Measurements from ENCODE around the gene RPL35. TPM values are rescaled to one million over a fixed set of nuclear protein-coding genes. Genes with fewer than 3 reads are reported as not detected.

Gene RPL35
- total and polyA plus RNA-seq, 2 experiments from 2014 or later, result 1,202 to 4,143 TPM

DNA sequence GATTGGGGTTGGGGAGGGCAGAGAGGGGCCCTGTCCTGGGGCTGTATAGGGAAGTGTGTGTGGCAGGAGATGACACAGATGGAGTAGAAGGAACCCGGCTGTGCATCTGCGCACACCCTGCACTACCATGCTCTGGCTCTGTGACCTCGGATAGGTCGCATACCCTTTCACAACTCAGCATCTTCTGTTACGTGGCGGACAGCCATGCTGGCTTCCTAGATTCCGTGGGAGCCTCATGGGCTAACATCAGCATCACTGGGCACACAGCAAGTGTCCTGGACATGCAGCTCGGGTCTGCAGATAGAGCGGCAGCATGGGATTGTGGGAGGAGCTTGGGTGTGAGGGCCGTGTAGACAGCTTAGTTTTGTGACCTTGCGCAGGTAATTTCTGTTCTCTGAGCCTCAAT, 9.4 kb upstream of the RPL35 start:
- Histone ChIP-seq H4K20me1 (replicated peaks; ENCODE audit: insufficient read depth) (peaks cover 54% of the 10 kb centered on the region), H3K4me1 (ENCODE audit: insufficient read depth) (peaks cover 33% of the 10 kb centered on the region), H3K27ac (ENCODE audit: low read depth) (peak overlapping the region; percentile 86; the same call in 1 of the 2 replicates), H2AFZ (no peak overlapping the region), H3K27me3 (ENCODE audit: insufficient read depth) (no peaks in the 10 kb centered on the region), H3K4me2 (peak overlapping the region; percentile 98), H3K9me2 (ENCODE audit: insufficient read depth) (no peaks in the 10 kb centered on the region), H3K4me3 (peak overlapping the region; percentile 99), H3K79me2 (replicated peaks; ENCODE audit: insufficient read depth) (peaks cover 75% of the 10 kb centered on the region), H3F3A (replicated peaks; ENCODE audit: low read depth) (peaks cover 15% of the 10 kb centered on the region), H3K36me3 (ENCODE audit: insufficient read depth) (no peaks in the 10 kb centered on the region; the same call in 1 of the 2 replicates)
- TF ChIP-seq STAT1 (IDR thresholded peaks at IDR 0.05; ENCODE audit: unreplicated experiment), result no peak
- no peak for TF ChIP-seq EZH2 (IDR thresholded peaks at IDR 0.05; ENCODE audit: low read depth, unreplicated experiment)
- no peak for TF ChIP-seq CREB1 (CRISPR knock-in tag; IDR thresholded peaks at IDR 0.05; ENCODE audit: low read depth)
- no peak for TF ChIP-seq POLR2AphosphoS5 (IDR thresholded peaks at IDR 0.05; ENCODE audit: low read depth)
- TF ChIP-seq, protein P1, sequence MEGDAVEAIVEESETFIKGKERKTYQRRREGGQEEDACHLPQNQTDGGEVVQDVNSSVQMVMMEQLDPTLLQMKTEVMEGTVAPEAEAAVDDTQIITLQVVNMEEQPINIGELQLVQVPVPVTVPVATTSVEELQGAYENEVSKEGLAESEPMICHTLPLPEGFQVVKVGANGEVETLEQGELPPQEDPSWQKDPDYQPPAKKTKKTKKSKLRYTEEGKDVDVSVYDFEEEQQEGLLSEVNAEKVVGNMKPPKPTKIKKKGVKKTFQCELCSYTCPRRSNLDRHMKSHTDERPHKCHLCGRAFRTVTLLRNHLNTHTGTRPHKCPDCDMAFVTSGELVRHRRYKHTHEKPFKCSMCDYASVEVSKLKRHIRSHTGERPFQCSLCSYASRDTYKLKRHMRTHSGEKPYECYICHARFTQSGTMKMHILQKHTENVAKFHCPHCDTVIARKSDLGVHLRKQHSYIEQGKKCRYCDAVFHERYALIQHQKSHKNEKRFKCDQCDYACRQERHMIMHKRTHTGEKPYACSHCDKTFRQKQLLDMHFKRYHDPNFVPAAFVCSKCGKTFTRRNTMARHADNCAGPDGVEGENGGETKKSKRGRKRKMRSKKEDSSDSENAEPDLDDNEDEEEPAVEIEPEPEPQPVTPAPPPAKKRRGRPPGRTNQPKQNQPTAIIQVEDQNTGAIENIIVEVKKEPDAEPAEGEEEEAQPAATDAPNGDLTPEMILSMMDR (conservative IDR thresholded peaks at IDR 0.05; ENCODE audit: low read depth in 2 of 2), result no peak
- TF ChIP-seq ZNF114 (CRISPR knock-in tag; IDR thresholded peaks at IDR 0.05), result no peak
- no peak for DNase-seq (ENCODE audit: low spot score)
- Mint-ChIP-seq H3K27me3 (ENCODE audit: insufficient read depth, low read depth, poor library complexity) (peaks cover 14% of the 10 kb centered on the region), H3K36me3 (ENCODE audit: low read depth) (peaks cover 47% of the 10 kb centered on the region), H3K4me1 (peaks cover 47% of the 10 kb centered on the region), H3K4me3 (peak overlapping the region; percentile 94), H3K9me3 (no peaks in the 10 kb centered on the region), H3K27ac (peak overlapping the region; percentile 13; the same call in 1 of the 2 replicates)
- no peak for ATAC-seq

DNA sequence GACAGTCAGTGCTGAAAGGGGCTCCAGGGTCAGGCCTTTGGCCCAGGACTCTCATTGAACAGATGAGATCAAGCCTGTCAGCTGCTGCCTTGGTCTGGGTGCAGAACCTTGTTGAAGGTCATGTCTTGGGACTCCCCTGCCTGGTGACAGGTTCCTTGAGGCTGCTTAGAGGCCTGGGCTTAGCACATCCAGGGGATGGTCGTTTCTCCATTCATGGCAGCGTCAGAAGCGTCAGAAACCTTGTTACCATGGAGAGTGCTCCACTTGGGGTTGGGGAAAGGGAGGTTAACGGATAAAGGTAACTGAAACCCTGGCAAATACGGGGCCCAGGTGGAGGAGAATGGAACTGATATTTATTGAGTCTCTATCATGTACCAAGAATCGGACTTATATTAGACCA, 9.0 kb upstream of the RPL35 start:
- H3K27ac Mint-ChIP-seq, result peak overlapping the region; percentile 13; the same call in 1 of the 2 replicates
- peaks cover 14% of the 10 kb centered on the region for H3K27me3 Mint-ChIP-seq (ENCODE audit: insufficient read depth, low read depth, poor library complexity)
- peaks cover 51% of the 10 kb centered on the region for H4K20me1 ChIP-seq (replicated peaks; ENCODE audit: insufficient read depth)
- no peak for TF ChIP-seq STAT1 (IDR thresholded peaks at IDR 0.05; ENCODE audit: unreplicated experiment)
- no peak for TF ChIP-seq NANOG (IDR thresholded peaks at IDR 0.05; ENCODE audit: borderline replicate concordance)
- no peak for TF ChIP-seq POLR2AphosphoS5 (IDR thresholded peaks at IDR 0.05; ENCODE audit: low read depth)
- TF ChIP-seq CREB1 (CRISPR knock-in tag; IDR thresholded peaks at IDR 0.05; ENCODE audit: low read depth), result no peak
- no peak for TF ChIP-seq ZNF331 (CRISPR knock-in tag; IDR thresholded peaks at IDR 0.05; ENCODE audit: low read depth)
- TF ChIP-seq JUNB (IDR thresholded peaks at IDR 0.05; ENCODE audit: unreplicated experiment), result no peak
- TF ChIP-seq, protein P2, sequence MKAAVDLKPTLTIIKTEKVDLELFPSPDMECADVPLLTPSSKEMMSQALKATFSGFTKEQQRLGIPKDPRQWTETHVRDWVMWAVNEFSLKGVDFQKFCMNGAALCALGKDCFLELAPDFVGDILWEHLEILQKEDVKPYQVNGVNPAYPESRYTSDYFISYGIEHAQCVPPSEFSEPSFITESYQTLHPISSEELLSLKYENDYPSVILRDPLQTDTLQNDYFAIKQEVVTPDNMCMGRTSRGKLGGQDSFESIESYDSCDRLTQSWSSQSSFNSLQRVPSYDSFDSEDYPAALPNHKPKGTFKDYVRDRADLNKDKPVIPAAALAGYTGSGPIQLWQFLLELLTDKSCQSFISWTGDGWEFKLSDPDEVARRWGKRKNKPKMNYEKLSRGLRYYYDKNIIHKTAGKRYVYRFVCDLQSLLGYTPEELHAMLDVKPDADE (IDR thresholded peaks at IDR 0.05), result no peak
- TF ChIP-seq, protein P3, sequence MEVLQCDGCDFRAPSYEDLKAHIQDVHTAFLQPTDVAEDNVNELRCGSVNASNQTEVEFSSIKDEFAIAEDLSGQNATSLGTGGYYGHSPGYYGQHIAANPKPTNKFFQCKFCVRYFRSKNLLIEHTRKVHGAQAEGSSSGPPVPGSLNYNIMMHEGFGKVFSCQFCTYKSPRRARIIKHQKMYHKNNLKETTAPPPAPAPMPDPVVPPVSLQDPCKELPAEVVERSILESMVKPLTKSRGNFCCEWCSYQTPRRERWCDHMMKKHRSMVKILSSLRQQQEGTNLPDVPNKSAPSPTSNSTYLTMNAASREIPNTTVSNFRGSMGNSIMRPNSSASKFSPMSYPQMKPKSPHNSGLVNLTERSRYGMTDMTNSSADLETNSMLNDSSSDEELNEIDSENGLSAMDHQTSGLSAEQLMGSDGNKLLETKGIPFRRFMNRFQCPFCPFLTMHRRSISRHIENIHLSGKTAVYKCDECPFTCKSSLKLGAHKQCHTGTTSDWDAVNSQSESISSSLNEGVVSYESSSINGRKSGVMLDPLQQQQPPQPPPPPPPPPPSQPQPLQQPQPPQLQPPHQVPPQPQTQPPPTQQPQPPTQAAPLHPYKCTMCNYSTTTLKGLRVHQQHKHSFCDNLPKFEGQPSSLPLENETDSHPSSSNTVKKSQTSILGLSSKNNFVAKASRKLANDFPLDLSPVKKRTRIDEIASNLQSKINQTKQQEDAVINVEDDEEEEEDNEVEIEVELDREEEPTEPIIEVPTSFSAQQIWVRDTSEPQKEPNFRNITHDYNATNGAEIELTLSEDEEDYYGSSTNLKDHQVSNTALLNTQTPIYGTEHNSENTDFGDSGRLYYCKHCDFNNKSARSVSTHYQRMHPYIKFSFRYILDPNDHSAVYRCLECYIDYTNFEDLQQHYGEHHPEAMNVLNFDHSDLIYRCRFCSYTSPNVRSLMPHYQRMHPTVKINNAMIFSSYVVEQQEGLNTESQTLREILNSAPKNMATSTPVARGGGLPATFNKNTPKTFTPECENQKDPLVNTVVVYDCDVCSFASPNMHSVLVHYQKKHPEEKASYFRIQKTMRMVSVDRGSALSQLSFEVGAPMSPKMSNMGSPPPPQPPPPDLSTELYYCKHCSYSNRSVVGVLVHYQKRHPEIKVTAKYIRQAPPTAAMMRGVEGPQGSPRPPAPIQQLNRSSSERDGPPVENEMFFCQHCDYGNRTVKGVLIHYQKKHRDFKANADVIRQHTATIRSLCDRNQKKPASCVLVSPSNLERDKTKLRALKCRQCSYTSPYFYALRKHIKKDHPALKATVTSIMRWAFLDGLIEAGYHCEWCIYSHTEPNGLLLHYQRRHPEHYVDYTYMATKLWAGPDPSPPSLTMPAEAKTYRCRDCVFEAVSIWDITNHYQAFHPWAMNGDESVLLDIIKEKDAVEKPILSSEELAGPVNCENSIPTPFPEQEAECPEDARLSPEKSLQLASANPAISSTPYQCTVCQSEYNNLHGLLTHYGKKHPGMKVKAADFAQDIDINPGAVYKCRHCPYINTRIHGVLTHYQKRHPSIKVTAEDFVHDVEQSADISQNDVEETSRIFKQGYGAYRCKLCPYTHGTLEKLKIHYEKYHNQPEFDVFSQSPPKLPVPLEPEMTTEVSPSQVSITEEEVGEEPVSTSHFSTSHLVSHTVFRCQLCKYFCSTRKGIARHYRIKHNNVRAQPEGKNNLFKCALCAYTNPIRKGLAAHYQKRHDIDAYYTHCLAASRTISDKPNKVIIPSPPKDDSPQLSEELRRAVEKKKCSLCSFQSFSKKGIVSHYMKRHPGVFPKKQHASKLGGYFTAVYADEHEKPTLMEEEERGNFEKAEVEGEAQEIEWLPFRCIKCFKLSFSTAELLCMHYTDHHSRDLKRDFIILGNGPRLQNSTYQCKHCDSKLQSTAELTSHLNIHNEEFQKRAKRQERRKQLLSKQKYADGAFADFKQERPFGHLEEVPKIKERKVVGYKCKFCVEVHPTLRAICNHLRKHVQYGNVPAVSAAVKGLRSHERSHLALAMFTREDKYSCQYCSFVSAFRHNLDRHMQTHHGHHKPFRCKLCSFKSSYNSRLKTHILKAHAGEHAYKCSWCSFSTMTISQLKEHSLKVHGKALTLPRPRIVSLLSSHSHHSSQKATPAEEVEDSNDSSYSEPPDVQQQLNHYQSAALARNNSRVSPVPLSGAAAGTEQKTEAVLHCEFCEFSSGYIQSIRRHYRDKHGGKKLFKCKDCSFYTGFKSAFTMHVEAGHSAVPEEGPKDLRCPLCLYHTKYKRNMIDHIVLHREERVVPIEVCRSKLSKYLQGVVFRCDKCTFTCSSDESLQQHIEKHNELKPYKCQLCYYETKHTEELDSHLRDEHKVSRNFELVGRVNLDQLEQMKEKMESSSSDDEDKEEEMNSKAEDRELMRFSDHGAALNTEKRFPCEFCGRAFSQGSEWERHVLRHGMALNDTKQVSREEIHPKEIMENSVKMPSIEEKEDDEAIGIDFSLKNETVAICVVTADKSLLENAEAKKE (CRISPR knock-in tag; IDR thresholded peaks at IDR 0.05), result no peak
- no peak for TF ChIP-seq EZH2 (IDR thresholded peaks at IDR 0.05; ENCODE audit: low read depth, unreplicated experiment)

More for the DNA sequence above, 9.0 kb upstream of the RPL35 start:
- H3K36me3 Mint-ChIP-seq (ENCODE audit: low read depth), result peaks cover 42% of the 10 kb centered on the region
- H3K4me1 Mint-ChIP-seq, result peaks cover 47% of the 10 kb centered on the region
- peaks cover 15% of the 10 kb centered on the region for H3F3A ChIP-seq (replicated peaks; ENCODE audit: low read depth)
- H2AFZ ChIP-seq, result no peak overlapping the region
- H3K27ac ChIP-seq (ENCODE audit: low read depth), result peak overlapping the region; percentile 86; the same call in 1 of the 2 replicates
- H3K4me2 ChIP-seq, result peak overlapping the region; percentile 98
- H3K9me2 ChIP-seq (ENCODE audit: insufficient read depth), result no peaks in the 10 kb centered on the region
- H3K4me3 ChIP-seq, result peak overlapping the region; percentile 99
- H3K36me3 ChIP-seq (ENCODE audit: insufficient read depth), result no peaks in the 10 kb centered on the region; the same call in 1 of the 2 replicates
- H3K4me1 ChIP-seq (ENCODE audit: insufficient read depth), result peaks cover 33% of the 10 kb centered on the region
- H3K79me2 ChIP-seq (replicated peaks; ENCODE audit: insufficient read depth), result peaks cover 75% of the 10 kb centered on the region
- ATAC-seq (no peak), DNase-seq (ENCODE audit: low spot score) (no peak)
- H3K9me3 Mint-ChIP-seq, result no peaks in the 10 kb centered on the region
- no peaks in the 10 kb centered on the region for H3K27me3 ChIP-seq (ENCODE audit: insufficient read depth)
- H3K4me3 Mint-ChIP-seq, result peak overlapping the region; percentile 94

Measured in GM23338 (cell line).